ENCODE results near the gene NTRK3.

NTRK3 gene

DNA sequence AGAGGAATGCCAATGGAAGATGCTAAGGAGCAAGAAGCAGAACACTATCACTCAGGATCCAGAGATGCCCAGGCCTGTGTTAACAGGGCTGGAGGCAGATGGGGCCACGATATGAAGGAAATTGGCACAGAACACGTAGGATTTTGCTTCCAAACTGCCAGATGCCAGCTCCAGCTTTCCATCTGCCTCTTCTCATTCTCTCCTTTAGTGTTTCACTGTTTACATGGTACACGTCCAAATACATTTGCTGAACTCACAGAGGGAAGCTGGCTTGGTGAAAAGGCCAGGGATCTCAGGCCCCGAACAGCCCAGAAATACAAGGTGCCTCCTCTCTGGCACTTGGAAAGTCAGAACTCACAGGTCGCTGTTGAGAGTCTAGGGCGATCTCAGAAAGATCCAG is 187.0 kb downstream of the NTRK3 start:
- CTCF ChIA-PET: interaction anchor here (0.9 kb wide), 1 partner anchor 15 kb away, joined by 3 read pairs; no protein-coding TSS in a partner anchor
- no peak overlapping the region for H3K27ac Mint-ChIP-seq
- H3K9me3 Mint-ChIP-seq: no peaks in the 10 kb centered on the region
- H3K36me3 Mint-ChIP-seq: no peaks in the 10 kb centered on the region
- H3K4me3 Mint-ChIP-seq: no peak overlapping the region
- no peak for DNase-seq
- no peaks in the 10 kb centered on the region for H3K27me3 Mint-ChIP-seq
- H3K4me1 Mint-ChIP-seq: no peaks in the 10 kb centered on the region

DNA sequence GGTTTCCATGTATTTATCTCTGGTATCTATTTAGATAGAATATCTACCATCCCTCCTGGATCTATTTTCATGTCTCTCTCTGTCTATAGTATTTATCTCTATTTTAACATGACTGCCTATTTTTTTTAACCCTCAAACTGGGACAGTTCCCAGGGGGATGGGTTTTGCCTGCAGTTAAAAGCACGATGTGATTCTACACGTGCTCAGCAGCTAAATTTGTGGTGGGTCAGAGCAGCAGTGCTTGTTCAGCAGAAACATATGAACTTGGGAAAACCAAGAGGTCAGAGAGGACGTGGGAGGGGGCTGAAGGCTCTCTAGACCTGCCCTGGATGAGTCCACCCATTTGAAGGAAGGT is 189.2 kb downstream of the NTRK3 start:
- CTCF ChIA-PET: no interaction called here
- no peak for DNase-seq
- Mint-ChIP-seq H3K27ac (no peak overlapping the region), H3K36me3 (no peaks in the 10 kb centered on the region), H3K4me3 (no peak overlapping the region), H3K9me3 (no peaks in the 10 kb centered on the region), H3K27me3 (no peaks in the 10 kb centered on the region), H3K4me1 (no peaks in the 10 kb centered on the region)

DNA sequence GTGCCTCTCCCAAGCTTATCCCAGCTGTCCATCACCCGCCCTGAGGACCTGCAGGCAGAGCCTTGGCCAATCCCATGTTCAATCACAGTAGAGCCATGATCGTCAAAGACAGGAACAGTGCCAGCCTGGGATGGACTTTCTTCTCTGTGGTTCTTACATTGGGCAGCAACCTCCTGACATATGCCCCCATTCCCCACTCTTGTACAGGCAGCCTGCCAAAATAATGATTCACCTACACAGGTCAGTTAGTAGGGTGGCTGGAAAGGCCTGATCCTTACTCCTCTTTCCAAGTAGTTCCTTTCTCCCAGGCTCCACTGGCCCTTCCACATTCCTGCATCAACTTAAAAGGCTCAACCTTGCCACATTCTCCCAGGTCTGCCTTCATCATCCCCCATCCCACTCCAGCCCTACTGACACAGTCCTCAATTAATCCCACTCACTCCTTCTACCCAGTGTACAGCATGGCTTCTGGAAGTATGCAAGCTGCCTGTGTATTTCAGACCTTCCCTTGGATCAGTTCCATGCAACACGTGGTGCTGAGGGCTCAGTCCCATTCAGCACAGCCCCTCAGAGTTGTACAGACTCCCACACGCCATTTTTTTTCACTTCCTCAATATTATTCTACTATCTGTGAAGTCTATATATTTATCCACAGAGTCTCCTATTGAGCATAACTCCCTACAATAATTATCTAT is 189.8 kb downstream of the NTRK3 start:
- no peaks in the 10 kb centered on the region for H3K27me3 Mint-ChIP-seq
- H3K9me3 Mint-ChIP-seq: no peaks in the 10 kb centered on the region
- H3K27ac Mint-ChIP-seq: no peak overlapping the region
- no peaks in the 10 kb centered on the region for H3K36me3 Mint-ChIP-seq
- no peak overlapping the region for H3K4me3 Mint-ChIP-seq
- no peak for DNase-seq
- H3K4me1 Mint-ChIP-seq: no peaks in the 10 kb centered on the region
- CTCF ChIA-PET: no interaction called here

DNA sequence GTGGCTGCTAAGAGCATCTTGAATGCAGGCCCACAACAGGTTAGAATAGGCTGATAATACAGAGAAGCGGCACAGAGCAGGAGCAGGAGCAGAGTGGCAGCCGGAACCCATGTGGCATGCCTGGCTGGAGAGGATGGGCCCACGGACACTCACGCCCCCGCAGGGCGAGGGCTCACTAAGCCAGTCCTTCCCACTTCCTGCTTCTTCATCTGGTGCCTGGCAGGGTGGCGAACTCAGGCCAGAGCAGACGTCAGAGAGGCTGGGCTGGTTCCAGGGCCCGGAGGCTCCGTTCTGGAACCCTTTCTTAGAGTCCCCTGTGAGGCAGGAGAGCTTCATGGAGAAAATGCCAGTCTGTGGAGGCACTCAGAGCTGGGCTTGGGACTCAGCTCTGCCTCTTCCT is 195.1 kb downstream of the NTRK3 start:
- CTCF ChIA-PET: no interaction called here
- H3K36me3 Mint-ChIP-seq: no peaks in the 10 kb centered on the region
- H3K4me3 Mint-ChIP-seq: no peak overlapping the region
- H3K27me3 Mint-ChIP-seq: no peaks in the 10 kb centered on the region
- no peak overlapping the region for H3K27ac Mint-ChIP-seq
- no peaks in the 10 kb centered on the region for H3K9me3 Mint-ChIP-seq
- no peak for DNase-seq
- no peaks in the 10 kb centered on the region for H3K4me1 Mint-ChIP-seq

GRCh38 chr15:88060383-88060782 is 196.2 kb downstream of the NTRK3 start:
- no peaks in the 10 kb centered on the region for H3K9me3 Mint-ChIP-seq
- no peaks in the 10 kb centered on the region for H3K27me3 Mint-ChIP-seq
- H3K27ac Mint-ChIP-seq: no peak overlapping the region
- no peaks in the 10 kb centered on the region for H3K36me3 Mint-ChIP-seq
- H3K4me3 Mint-ChIP-seq: no peak overlapping the region
- H3K4me1 Mint-ChIP-seq: no peaks in the 10 kb centered on the region
- CTCF ChIA-PET: no interaction called here
- DNase-seq: no peak

GRCh38 chr15:88057836-88058235 is 198.7 kb downstream of the NTRK3 start:
- Mint-ChIP-seq H3K4me1 (no peaks in the 10 kb centered on the region), H3K4me3 (no peak overlapping the region), H3K27ac (no peak overlapping the region), H3K9me3 (no peaks in the 10 kb centered on the region), H3K27me3 (no peaks in the 10 kb centered on the region), H3K36me3 (no peaks in the 10 kb centered on the region)
- CTCF ChIA-PET: no interaction called here
- no peak for DNase-seq

DNA sequence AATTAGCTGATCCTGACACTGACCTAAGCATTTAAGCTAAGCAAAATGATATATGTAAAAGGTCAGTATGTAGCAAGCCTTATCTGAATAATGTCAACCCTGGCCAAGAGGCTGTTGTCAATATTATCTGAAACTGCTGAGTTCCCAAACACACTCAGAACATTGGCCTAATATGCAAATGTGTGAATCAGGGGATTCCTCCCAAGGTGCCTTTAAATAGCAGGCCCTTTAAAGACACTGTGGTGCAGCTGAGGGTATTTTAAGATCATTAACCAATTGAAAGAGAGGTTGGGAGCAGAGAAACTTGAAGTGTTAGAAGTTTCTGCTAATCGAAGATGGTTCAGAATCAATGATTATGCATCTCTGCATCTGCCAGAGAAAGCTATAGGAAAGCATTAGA is 207.0 kb downstream of the NTRK3 start:
- CTCF ChIA-PET: no interaction called here
- Mint-ChIP-seq H3K36me3 (no peaks in the 10 kb centered on the region), H3K9me3 (no peaks in the 10 kb centered on the region), H3K4me3 (no peak overlapping the region), H3K4me1 (no peaks in the 10 kb centered on the region), H3K27me3 (no peaks in the 10 kb centered on the region), H3K27ac (no peak overlapping the region)
- no peak for DNase-seq

DNA sequence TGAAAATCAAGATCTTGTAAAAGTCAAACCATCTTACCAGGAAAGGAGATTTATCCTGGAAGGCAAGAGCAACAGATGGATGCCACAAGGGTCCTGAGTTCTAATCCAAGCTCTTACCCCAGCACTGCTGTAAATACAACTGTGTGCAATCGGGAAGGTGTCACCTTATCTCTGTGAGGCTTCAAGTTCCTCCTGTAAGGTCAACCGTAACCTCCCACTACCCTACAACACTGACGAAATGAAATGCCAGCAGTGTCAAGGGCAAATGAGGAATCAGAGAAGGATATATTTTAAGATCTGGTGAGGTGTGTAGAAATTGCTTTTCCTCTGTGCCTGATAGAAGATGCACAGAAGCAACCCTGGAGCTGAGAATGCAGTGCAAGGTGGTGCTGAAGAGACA is 207.8 kb downstream of the NTRK3 start:
- CTCF ChIA-PET: no interaction called here
- no peaks in the 10 kb centered on the region for H3K36me3 Mint-ChIP-seq
- H3K9me3 Mint-ChIP-seq: no peaks in the 10 kb centered on the region
- no peak overlapping the region for H3K27ac Mint-ChIP-seq
- no peak overlapping the region for H3K4me3 Mint-ChIP-seq
- no peaks in the 10 kb centered on the region for H3K4me1 Mint-ChIP-seq
- H3K27me3 Mint-ChIP-seq: no peaks in the 10 kb centered on the region
- no peak for DNase-seq

DNA sequence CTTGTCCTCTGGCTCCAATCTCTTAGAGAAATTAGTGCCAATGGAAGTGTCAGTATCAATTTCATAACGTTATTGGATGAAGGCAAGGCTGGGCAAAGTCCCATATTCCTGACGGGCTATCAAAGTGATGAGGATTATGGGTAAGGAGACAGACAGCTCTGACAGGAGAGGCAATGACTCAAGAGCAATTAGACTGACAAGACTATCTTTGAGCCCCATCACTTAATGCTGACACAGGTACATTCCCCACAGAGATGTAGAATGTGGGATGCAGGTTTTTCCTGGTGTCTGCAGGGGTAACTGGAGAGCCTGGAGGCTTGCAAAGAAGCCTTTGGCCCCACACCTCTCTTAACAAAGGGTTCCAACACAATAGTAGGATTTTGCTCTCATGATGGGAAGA is 208.3 kb downstream of the NTRK3 start:
- H3K27me3 Mint-ChIP-seq: no peaks in the 10 kb centered on the region
- H3K27ac Mint-ChIP-seq: no peak overlapping the region
- H3K36me3 Mint-ChIP-seq: no peaks in the 10 kb centered on the region
- no peaks in the 10 kb centered on the region for H3K4me1 Mint-ChIP-seq
- no peaks in the 10 kb centered on the region for H3K9me3 Mint-ChIP-seq
- DNase-seq: no peak
- H3K4me3 Mint-ChIP-seq: no peak overlapping the region
- CTCF ChIA-PET: no interaction called here

GRCh38 chr15:88046576-88047129 is 209.9 kb downstream of the NTRK3 start:
- no peak for DNase-seq
- Mint-ChIP-seq H3K36me3 (no peaks in the 10 kb centered on the region), H3K4me1 (no peaks in the 10 kb centered on the region), H3K9me3 (no peaks in the 10 kb centered on the region), H3K27me3 (no peaks in the 10 kb centered on the region), H3K4me3 (no peak overlapping the region), H3K27ac (no peak overlapping the region)
- CTCF ChIA-PET: no interaction called here

- H3K27ac Mint-ChIP-seq: no peak overlapping the region
- CTCF ChIA-PET: no interaction called here
- H3K9me3 Mint-ChIP-seq: no peaks in the 10 kb centered on the region
- H3K36me3 Mint-ChIP-seq: no peaks in the 10 kb centered on the region
- no peak overlapping the region for H3K4me3 Mint-ChIP-seq
- H3K4me1 Mint-ChIP-seq: no peaks in the 10 kb centered on the region
- H3K27me3 Mint-ChIP-seq: no peaks in the 10 kb centered on the region
- no peak for DNase-seq
These were observed 213.1 kb downstream of the NTRK3 start for GRCh38 chr15:88043396-88043795.

- DNase-seq: no peak
- no peaks in the 10 kb centered on the region for H3K9me3 Mint-ChIP-seq
- peaks cover 8% of the 10 kb centered on the region for H3K27me3 Mint-ChIP-seq
- H3K36me3 Mint-ChIP-seq: no peaks in the 10 kb centered on the region
- no peak overlapping the region for H3K4me3 Mint-ChIP-seq
- H3K27ac Mint-ChIP-seq: no peak overlapping the region
- H3K4me1 Mint-ChIP-seq: no peaks in the 10 kb centered on the region
- CTCF ChIA-PET: no interaction called here
These were observed 214.5 kb downstream of the NTRK3 start for GRCh38 chr15:88042047-88042446.

GRCh38 chr15:88040516-88040915 is 216.0 kb downstream of the NTRK3 start:
- no peaks in the 10 kb centered on the region for H3K9me3 Mint-ChIP-seq
- CTCF ChIA-PET: no interaction called here
- DNase-seq: no peak
- H3K27me3 Mint-ChIP-seq: peaks cover 11% of the 10 kb centered on the region
- no peak overlapping the region for H3K27ac Mint-ChIP-seq
- no peaks in the 10 kb centered on the region for H3K4me1 Mint-ChIP-seq
- H3K4me3 Mint-ChIP-seq: no peak overlapping the region
- no peaks in the 10 kb centered on the region for H3K36me3 Mint-ChIP-seq

DNA sequence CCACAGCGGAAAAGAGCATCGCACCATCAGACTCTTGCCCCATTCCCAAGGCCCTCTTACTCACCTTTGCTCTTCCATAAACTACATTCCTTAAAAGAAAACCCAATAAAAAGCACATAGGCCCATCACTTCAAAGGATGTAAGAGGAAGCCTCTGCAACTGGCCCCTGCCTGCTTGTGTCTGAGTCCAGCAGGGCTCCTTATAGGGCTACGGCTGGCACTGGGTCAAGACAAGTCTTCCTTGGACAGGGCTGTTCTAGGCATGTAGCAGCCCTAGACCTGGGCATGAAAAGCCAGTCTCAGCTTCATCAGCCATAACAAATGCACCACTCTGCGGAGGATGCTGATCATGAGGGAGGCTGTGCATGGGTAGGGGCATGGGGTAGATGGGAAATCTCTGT is 218.3 kb downstream of the NTRK3 start:
- no peaks in the 10 kb centered on the region for H3K9me3 Mint-ChIP-seq
- no peak overlapping the region for H3K27ac Mint-ChIP-seq
- H3K27me3 Mint-ChIP-seq: peaks cover 20% of the 10 kb centered on the region
- H3K4me1 Mint-ChIP-seq: no peaks in the 10 kb centered on the region
- no peak overlapping the region for H3K4me3 Mint-ChIP-seq
- no peaks in the 10 kb centered on the region for H3K36me3 Mint-ChIP-seq
- CTCF ChIA-PET: no interaction called here
- no peak for DNase-seq

- H3K9me3 Mint-ChIP-seq: no peaks in the 10 kb centered on the region
- DNase-seq: no peak
- no peak overlapping the region for H3K4me3 Mint-ChIP-seq
- peaks cover 20% of the 10 kb centered on the region for H3K27me3 Mint-ChIP-seq
- no peaks in the 10 kb centered on the region for H3K36me3 Mint-ChIP-seq
- CTCF ChIA-PET: no interaction called here
- H3K4me1 Mint-ChIP-seq: no peaks in the 10 kb centered on the region
- H3K27ac Mint-ChIP-seq: no peak overlapping the region
These were observed 220.2 kb downstream of the NTRK3 start for GRCh38 chr15:88036154-88036839.
